ENCODE results near the gene TADA3. TPM values are rescaled to one million over a fixed set of nuclear protein-coding genes. Genes with fewer than 3 reads are reported as not detected.

TADA3 gene
- total and polyA plus RNA-seq, 2 experiments from 2014 or later = 29.1 to 61.7 TPM

DNA sequence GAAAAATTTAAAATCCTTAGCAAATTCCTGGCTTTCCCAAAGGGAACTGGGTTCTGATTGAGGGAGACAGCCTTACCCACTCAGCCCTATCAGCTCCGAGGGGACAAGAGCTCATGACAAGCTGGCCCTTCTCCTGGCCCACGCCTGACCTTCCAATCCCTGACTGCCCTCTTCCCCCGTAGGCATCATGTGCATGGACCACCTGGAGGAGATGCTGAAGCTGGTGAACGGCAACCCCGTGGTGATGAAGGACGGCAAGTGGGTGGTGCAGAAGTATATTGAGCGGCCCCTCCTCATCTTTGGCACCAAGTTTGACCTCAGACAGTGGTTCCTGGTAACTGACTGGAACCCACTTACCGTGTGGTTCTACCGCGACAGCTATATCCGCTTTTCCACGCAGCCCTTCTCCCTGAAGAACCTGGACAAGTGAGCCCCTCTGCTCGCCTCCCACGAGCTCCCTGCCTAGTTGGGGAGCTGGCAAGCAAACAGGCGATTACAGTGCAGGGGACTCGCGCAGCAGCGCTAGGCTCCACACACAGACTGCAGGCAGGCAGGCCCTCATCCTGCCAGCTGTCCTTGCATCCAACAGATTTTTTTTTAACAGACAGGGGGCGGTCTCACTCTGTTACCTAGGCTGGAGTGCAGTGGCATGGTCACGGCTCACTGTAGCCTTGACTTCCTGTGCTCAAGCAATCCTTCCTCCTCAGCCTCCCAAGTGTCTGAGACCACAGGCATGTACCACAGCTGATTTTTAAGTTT is 34.7 kb upstream of the TADA3 start:
- Mint-ChIP-seq H3K9me3 (no peaks in the 10 kb centered on the region), H3K4me3 (no peak overlapping the region), H3K36me3 (ENCODE audit: low read depth) (no peaks in the 10 kb centered on the region), H3K27me3 (ENCODE audit: insufficient read depth, low read depth, poor library complexity) (peaks cover 5% of the 10 kb centered on the region), H3K4me1 (peaks cover 5% of the 10 kb centered on the region; the same call in 2 of the 3 replicates), H3K27ac (no peak overlapping the region)
- Histone ChIP-seq H3K36me3 (ENCODE audit: insufficient read depth) (no peaks in the 10 kb centered on the region), H3K4me3 (no peak overlapping the region), H3F3A (replicated peaks; ENCODE audit: low read depth) (no peaks in the 10 kb centered on the region), H3K4me2 (no peak overlapping the region), H4K20me1 (replicated peaks; ENCODE audit: insufficient read depth) (no peaks in the 10 kb centered on the region; the same call in 1 of the 2 replicates), H3K4me1 (ENCODE audit: insufficient read depth) (no peaks in the 10 kb centered on the region), H3K79me2 (replicated peaks; ENCODE audit: insufficient read depth) (no peaks in the 10 kb centered on the region), H3K27ac (ENCODE audit: low read depth) (no peak overlapping the region), H3K9me2 (ENCODE audit: insufficient read depth) (no peaks in the 10 kb centered on the region), H2AFZ (no peak overlapping the region), H3K27me3 (ENCODE audit: insufficient read depth) (no peaks in the 10 kb centered on the region)
- peak; percentile 95 for ATAC-seq
- TF ChIP-seq JUNB (IDR thresholded peaks at IDR 0.05; ENCODE audit: unreplicated experiment) (no peak), NANOG (IDR thresholded peaks at IDR 0.05; ENCODE audit: borderline replicate concordance) (no peak), EZH2 (IDR thresholded peaks at IDR 0.05; ENCODE audit: low read depth, unreplicated experiment) (no peak), CTCF (conservative IDR thresholded peaks at IDR 0.05; ENCODE audit: low read depth in 2 of 2) (peak; percentile 68 to 80)
- peak; percentile 84 for DNase-seq (ENCODE audit: low spot score)

DNA sequence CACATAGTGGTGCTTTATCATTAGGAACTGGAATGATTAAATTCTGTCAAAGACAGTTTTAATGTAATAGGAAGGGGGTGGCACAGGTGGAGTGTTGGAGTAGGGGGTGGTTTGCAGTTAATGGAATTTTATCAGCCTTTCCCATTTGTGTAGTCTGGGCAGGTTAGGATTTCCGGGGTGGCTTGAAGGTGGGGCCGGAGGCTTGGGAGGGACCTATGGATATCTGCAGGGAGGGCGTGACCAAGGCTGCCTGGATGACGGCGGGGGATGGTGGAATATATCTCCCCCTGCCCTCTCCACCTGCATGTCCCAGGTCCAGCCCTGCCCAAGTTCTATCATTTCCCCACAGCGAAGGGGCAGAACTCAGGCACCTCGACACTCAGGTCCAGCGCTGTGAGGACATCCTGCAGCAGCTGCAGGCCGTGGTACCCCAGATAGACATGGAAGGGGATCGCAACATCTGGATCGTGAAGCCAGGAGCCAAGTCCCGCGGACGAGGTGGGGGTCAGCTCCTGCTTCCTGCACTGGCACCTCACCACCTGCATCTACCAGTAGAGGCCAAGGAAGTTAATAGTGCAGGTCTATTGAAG is 33.3 kb upstream of the TADA3 start:
- Histone ChIP-seq H3K4me1 (ENCODE audit: insufficient read depth) (no peaks in the 10 kb centered on the region), H3K36me3 (ENCODE audit: insufficient read depth) (no peaks in the 10 kb centered on the region), H3K9me2 (ENCODE audit: insufficient read depth) (no peaks in the 10 kb centered on the region), H2AFZ (no peak overlapping the region), H3K27me3 (ENCODE audit: insufficient read depth) (no peaks in the 10 kb centered on the region), H3F3A (replicated peaks; ENCODE audit: low read depth) (no peaks in the 10 kb centered on the region), H3K79me2 (replicated peaks; ENCODE audit: insufficient read depth) (no peaks in the 10 kb centered on the region), H3K27ac (ENCODE audit: low read depth) (no peak overlapping the region), H3K4me2 (no peak overlapping the region), H3K4me3 (no peak overlapping the region), H4K20me1 (replicated peaks; ENCODE audit: insufficient read depth) (no peaks in the 10 kb centered on the region; the same call in 1 of the 2 replicates)
- Mint-ChIP-seq H3K4me3 (no peak overlapping the region), H3K36me3 (ENCODE audit: low read depth) (no peaks in the 10 kb centered on the region), H3K27ac (no peak overlapping the region), H3K4me1 (peaks cover 5% of the 10 kb centered on the region; the same call in 2 of the 3 replicates), H3K9me3 (no peaks in the 10 kb centered on the region), H3K27me3 (ENCODE audit: insufficient read depth, low read depth, poor library complexity) (peaks cover 3% of the 10 kb centered on the region)
- DNase-seq (ENCODE audit: low spot score) = peak; percentile 28
- no peak; the same call in 1 of the 3 replicates for ATAC-seq
- TF ChIP-seq, protein P1, sequence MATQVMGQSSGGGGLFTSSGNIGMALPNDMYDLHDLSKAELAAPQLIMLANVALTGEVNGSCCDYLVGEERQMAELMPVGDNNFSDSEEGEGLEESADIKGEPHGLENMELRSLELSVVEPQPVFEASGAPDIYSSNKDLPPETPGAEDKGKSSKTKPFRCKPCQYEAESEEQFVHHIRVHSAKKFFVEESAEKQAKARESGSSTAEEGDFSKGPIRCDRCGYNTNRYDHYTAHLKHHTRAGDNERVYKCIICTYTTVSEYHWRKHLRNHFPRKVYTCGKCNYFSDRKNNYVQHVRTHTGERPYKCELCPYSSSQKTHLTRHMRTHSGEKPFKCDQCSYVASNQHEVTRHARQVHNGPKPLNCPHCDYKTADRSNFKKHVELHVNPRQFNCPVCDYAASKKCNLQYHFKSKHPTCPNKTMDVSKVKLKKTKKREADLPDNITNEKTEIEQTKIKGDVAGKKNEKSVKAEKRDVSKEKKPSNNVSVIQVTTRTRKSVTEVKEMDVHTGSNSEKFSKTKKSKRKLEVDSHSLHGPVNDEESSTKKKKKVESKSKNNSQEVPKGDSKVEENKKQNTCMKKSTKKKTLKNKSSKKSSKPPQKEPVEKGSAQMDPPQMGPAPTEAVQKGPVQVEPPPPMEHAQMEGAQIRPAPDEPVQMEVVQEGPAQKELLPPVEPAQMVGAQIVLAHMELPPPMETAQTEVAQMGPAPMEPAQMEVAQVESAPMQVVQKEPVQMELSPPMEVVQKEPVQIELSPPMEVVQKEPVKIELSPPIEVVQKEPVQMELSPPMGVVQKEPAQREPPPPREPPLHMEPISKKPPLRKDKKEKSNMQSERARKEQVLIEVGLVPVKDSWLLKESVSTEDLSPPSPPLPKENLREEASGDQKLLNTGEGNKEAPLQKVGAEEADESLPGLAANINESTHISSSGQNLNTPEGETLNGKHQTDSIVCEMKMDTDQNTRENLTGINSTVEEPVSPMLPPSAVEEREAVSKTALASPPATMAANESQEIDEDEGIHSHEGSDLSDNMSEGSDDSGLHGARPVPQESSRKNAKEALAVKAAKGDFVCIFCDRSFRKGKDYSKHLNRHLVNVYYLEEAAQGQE (IDR thresholded peaks at IDR 0.05; ENCODE audit: unreplicated experiment) = no peak
- no peak for TF ChIP-seq ZNF331 (CRISPR knock-in tag; IDR thresholded peaks at IDR 0.05; ENCODE audit: low read depth)
- TF ChIP-seq ZNF114 (CRISPR knock-in tag; IDR thresholded peaks at IDR 0.05) = no peak
- TF ChIP-seq JUNB (IDR thresholded peaks at IDR 0.05; ENCODE audit: unreplicated experiment) = no peak
- no peak for TF ChIP-seq NANOG (IDR thresholded peaks at IDR 0.05; ENCODE audit: borderline replicate concordance)
- TF ChIP-seq EZH2 (IDR thresholded peaks at IDR 0.05; ENCODE audit: low read depth, unreplicated experiment) = no peak
- TF ChIP-seq EZH2phosphoT487 (IDR thresholded peaks at IDR 0.05; ENCODE audit: unreplicated experiment) = no peak
- TF ChIP-seq POLR2AphosphoS5 (IDR thresholded peaks at IDR 0.05; ENCODE audit: low read depth) = no peak

Data from GM23338 (cell line).